C4-2B (cell line): ENCODE results near the gene TNFAIP8L3.

Source experiments
- ZFX ChIP-seq: fragments of 450-650 bp; IDR thresholded peaks from 2 replicates; pipeline ENCODE4 v1.6.1; 2017
- TF ChIP-seq, protein P1 (sequence below): fragments of 450-650 bp; conservative IDR thresholded peaks from 2 replicates; pipeline ENCODE4 v1.5.1; 2017; ENCODE audit warnings: mild to moderate bottlenecking

- TF ChIP-seq, protein P1, sequence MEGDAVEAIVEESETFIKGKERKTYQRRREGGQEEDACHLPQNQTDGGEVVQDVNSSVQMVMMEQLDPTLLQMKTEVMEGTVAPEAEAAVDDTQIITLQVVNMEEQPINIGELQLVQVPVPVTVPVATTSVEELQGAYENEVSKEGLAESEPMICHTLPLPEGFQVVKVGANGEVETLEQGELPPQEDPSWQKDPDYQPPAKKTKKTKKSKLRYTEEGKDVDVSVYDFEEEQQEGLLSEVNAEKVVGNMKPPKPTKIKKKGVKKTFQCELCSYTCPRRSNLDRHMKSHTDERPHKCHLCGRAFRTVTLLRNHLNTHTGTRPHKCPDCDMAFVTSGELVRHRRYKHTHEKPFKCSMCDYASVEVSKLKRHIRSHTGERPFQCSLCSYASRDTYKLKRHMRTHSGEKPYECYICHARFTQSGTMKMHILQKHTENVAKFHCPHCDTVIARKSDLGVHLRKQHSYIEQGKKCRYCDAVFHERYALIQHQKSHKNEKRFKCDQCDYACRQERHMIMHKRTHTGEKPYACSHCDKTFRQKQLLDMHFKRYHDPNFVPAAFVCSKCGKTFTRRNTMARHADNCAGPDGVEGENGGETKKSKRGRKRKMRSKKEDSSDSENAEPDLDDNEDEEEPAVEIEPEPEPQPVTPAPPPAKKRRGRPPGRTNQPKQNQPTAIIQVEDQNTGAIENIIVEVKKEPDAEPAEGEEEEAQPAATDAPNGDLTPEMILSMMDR = no peak
- TF ChIP-seq ZFX = no peak
Measured at GRCh38 chr15:51128701-51129100, 34.0 kb upstream of the TNFAIP8L3 start.
